ENCODE data around the gene PTPRE.

DNA sequence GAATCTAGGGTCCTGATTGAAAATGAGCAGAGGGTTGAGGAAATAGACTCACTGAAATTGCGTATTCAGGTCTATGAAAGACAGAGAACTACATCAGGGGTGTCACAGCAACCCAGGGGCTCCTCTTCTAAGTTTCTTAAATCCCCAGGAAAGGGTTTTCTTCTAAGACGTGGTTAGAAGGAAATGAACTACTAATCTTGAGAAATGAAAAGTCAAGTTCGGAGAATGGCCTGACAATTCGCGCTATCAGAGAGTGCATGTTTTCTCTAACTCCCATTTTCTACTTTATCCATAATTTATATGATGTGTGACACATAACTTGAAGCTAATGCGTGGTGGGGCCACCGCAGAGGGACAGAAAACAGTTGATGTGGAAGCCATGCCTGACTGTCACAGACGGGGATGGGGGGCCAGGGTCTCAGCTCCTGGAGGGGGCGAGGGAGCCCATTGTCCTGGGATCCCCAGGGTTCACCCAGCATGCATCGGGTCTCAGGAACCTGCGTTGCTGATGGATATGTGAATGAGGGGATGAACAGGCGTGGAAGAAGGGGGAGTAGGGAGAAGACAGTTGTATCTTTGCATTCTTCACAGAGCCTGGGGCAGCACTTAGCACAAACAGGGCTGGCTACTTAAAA lies 86.3 kb downstream of the PTPRE start:
- no peak for TF ChIP-seq ZC3H10 (CRISPR knock-in tag; IDR thresholded peaks at IDR 0.05)
- TF ChIP-seq PATZ1 (CRISPR knock-in tag; IDR thresholded peaks at IDR 0.05; ENCODE audit: borderline replicate concordance), result no peak
- TF ChIP-seq PPARA (CRISPR knock-in tag; IDR thresholded peaks at IDR 0.05; ENCODE audit: borderline replicate concordance), result no peak
- TF ChIP-seq, protein P1, sequence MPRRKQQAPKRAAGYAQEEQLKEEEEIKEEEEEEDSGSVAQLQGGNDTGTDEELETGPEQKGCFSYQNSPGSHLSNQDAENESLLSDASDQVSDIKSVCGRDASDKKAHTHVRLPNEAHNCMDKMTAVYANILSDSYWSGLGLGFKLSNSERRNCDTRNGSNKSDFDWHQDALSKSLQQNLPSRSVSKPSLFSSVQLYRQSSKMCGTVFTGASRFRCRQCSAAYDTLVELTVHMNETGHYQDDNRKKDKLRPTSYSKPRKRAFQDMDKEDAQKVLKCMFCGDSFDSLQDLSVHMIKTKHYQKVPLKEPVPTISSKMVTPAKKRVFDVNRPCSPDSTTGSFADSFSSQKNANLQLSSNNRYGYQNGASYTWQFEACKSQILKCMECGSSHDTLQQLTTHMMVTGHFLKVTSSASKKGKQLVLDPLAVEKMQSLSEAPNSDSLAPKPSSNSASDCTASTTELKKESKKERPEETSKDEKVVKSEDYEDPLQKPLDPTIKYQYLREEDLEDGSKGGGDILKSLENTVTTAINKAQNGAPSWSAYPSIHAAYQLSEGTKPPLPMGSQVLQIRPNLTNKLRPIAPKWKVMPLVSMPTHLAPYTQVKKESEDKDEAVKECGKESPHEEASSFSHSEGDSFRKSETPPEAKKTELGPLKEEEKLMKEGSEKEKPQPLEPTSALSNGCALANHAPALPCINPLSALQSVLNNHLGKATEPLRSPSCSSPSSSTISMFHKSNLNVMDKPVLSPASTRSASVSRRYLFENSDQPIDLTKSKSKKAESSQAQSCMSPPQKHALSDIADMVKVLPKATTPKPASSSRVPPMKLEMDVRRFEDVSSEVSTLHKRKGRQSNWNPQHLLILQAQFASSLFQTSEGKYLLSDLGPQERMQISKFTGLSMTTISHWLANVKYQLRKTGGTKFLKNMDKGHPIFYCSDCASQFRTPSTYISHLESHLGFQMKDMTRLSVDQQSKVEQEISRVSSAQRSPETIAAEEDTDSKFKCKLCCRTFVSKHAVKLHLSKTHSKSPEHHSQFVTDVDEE (CRISPR knock-in tag; IDR thresholded peaks at IDR 0.05), result no peak
- TF ChIP-seq CREB5 (CRISPR knock-in tag; IDR thresholded peaks at IDR 0.05; ENCODE audit: low read depth), result no peak

Data from SK-N-SH treated with all-trans-retinoic acid at 6 μM for 48 hours (cell line).